Measurements from ENCODE around the gene MEAF6. TPM values are rescaled to one million over a fixed set of nuclear protein-coding genes. Genes with fewer than 3 reads are reported as not detected.

The MEAF6 gene
- total and polyA plus RNA-seq, 12 donors, result 27.8 to 59.9 (median 37.7) TPM

GRCh38 chr1:37484325-37485051 lies 30.1 kb downstream of the MEAF6 start:
- no peaks in the 10 kb centered on the region for H3K9me3 ChIP-seq
- ATAC-seq (no peak), DNase-seq (peak in 1 of 2 donors; percentile 12)
- peaks cover 8 to 67% (median 38%) of the 10 kb centered on the region in 9 donors for H3K36me3 ChIP-seq
- no peak overlapping the region for H3K4me3 ChIP-seq
- TF ChIP-seq, protein P1, sequence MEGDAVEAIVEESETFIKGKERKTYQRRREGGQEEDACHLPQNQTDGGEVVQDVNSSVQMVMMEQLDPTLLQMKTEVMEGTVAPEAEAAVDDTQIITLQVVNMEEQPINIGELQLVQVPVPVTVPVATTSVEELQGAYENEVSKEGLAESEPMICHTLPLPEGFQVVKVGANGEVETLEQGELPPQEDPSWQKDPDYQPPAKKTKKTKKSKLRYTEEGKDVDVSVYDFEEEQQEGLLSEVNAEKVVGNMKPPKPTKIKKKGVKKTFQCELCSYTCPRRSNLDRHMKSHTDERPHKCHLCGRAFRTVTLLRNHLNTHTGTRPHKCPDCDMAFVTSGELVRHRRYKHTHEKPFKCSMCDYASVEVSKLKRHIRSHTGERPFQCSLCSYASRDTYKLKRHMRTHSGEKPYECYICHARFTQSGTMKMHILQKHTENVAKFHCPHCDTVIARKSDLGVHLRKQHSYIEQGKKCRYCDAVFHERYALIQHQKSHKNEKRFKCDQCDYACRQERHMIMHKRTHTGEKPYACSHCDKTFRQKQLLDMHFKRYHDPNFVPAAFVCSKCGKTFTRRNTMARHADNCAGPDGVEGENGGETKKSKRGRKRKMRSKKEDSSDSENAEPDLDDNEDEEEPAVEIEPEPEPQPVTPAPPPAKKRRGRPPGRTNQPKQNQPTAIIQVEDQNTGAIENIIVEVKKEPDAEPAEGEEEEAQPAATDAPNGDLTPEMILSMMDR (IDR thresholded peaks at IDR 0.05), result no peak
- peaks cover 24 to 55% (median 44%) of the 10 kb centered on the region in 9 donors for H3K4me1 ChIP-seq
- 80% methylated on average over 7 of the region's 7 CpGs for WGBS, 2 donors
- no peaks in the 10 kb centered on the region for H3K27me3 ChIP-seq
- H3K27ac ChIP-seq, result peak overlapping the region in 7 of 10 donors; percentile 13 to 79 (median 69)
- intact Hi-C loops (cut with DNase I), result loop anchor here in 2 of 10 donors (5.0 kb wide), 1 partner anchor 32 kb away; no protein-coding TSS in a partner anchor

- intact Hi-C loops (cut with DNase I), result no loop called here
- DNase-seq, result no peak
- peaks cover 8 to 66% (median 38%) of the 10 kb centered on the region in 9 donors for H3K36me3 ChIP-seq
- TF ChIP-seq, protein P1 (IDR thresholded peaks at IDR 0.05), result no peak
- WGBS, 2 donors, result 78 to 84% methylated on average over 15 of the region's 15 CpGs
- no peak for ATAC-seq
- no peaks in the 10 kb centered on the region for H3K27me3 ChIP-seq
- H3K27ac ChIP-seq, result peak overlapping the region in 2 of 10 donors; percentile 75 to 79
- peaks cover 26 to 62% (median 51%) of the 10 kb centered on the region in 9 donors for H3K4me1 ChIP-seq
- H3K4me3 ChIP-seq, result no peak overlapping the region
- no peaks in the 10 kb centered on the region for H3K9me3 ChIP-seq
Measured at GRCh38 chr1:37483785-37484184, 30.8 kb downstream of the MEAF6 start.

DNA sequence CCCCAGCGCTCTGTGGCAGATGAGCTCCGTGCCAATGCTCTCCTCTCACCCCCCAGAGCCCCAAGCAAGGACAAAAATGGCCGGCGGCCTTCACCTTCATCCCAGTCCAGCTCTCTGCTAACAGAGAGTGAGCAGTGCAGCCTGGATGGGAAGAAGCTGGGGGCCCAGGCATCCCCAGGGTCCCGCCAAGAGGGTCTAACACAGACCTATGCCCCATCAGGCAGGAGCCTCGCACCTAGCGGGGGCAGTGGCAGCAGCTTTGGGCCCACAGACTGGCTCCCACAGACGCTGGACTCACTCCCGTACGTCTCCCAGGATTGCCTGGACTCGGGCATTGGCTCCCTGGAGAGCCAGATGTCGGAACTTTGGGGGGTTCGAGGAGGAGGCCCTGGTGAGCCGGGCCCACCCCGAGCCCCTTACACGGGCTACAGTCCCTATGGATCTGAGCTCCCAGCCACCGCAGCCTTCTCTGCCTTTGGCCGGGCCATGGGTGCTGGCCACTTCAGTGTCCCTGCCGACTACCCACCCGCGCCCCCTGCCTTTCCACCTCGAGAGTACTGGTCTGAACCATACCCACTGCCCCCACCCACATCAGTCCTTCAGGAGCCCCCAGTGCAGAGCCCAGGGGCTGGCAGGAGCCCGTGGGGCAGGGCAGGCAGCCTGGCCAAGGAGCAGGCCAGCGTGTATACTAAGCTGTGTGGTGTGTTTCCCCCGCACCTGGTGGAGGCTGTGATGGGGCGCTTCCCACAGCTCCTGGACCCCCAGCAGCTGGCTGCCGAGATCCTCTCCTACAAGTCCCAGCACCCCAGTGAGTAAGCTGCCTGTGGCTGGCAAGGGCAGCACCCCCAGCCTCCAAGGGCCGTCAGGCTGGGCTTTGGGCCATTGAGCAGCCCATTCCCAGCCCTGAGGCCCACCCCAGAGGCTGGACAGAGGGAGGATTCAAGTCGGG lies 31.5 kb downstream of the MEAF6 start:
- DNase-seq (peak in 1 of 2 donors; percentile 11), ATAC-seq (no peak)
- Histone ChIP-seq H3K4me3 (no peak overlapping the region), H3K27ac (peak overlapping the region in 1 of 10 donors; percentile 36), H3K36me3 (peaks cover 8 to 68% (median 38%) of the 10 kb centered on the region in 9 donors), H3K9me3 (no peaks in the 10 kb centered on the region), H3K4me1 (peaks cover 26 to 69% (median 58%) of the 10 kb centered on the region in 9 donors), H3K27me3 (no peaks in the 10 kb centered on the region)
- 90 to 92% methylated on average over 29 of the region's 29 CpGs for WGBS, 2 donors
- intact Hi-C loops (cut with DNase I), result no loop called here
- TF ChIP-seq, protein P1 (IDR thresholded peaks at IDR 0.05), result no peak
